Stimulated activated CD8-positive, alpha-beta memory T cell treated with anti-CD3 and anti-CD28 coated beads, Interleukin-2, amount 100 ng/mL, for 48 hours (primary cell): ENCODE measurements around the gene RAB11FIP5.
"Not testable (repeated sequence)": the region's sequence is repeated elsewhere in the genome, so short reads cannot be mapped to it uniquely, and the experiment has no call there.

Source experiments
- DNase-seq, 2 donors: peaks; one replicate each; pipeline ENCODE4 v3.0.0-alpha.2; 2020; ENCODE audit warnings: low read depth in 2 of 2

The RAB11FIP5 gene

GRCh38 chr2:73070643-73071359 is 41.9 kb downstream of the RAB11FIP5 start:
- DNase-seq, result peak; percentile 41 to 49

- no peak for DNase-seq
Observed at GRCh38 chr2:73069855-73070642, 42.7 kb downstream of the RAB11FIP5 start.

GRCh38 chr2:73069041-73069854 is 43.5 kb downstream of the RAB11FIP5 start:
- DNase-seq, result no peak

GRCh38 chr2:73068147-73068546 is 44.6 kb downstream of the RAB11FIP5 start:
- DNase-seq, result no peak

GRCh38 chr2:73067043-73067442 is 45.7 kb downstream of the RAB11FIP5 start:
- DNase-seq, result no peak

GRCh38 chr2:73065070-73065469 is 47.7 kb downstream of the RAB11FIP5 start:
- DNase-seq, result not testable (repeated sequence)

- no peak for DNase-seq
Observed at GRCh38 chr2:73063909-73064875, 48.6 kb downstream of the RAB11FIP5 start.

GRCh38 chr2:73063472-73063871 is 49.3 kb downstream of the RAB11FIP5 start:
- DNase-seq, result no peak

GRCh38 chr2:73059106-73059505 is 53.6 kb downstream of the RAB11FIP5 start:
- no peak for DNase-seq

GRCh38 chr2:73054980-73055379 is 57.8 kb downstream of the RAB11FIP5 start:
- DNase-seq, result no peak

GRCh38 chr2:73053316-73054114 is 59.2 kb downstream of the RAB11FIP5 start:
- no peak for DNase-seq

- no peak for DNase-seq
Observed at GRCh38 chr2:73050121-73050545, 62.6 kb downstream of the RAB11FIP5 start.

- no peak for DNase-seq
Observed at GRCh38 chr2:73043929-73044832, 68.6 kb downstream of the RAB11FIP5 start.

GRCh38 chr2:73043276-73043675 is 69.5 kb downstream of the RAB11FIP5 start:
- DNase-seq, result no peak

- DNase-seq, result no peak
Observed at GRCh38 chr2:73037947-73038585, 74.7 kb downstream of the RAB11FIP5 start.

- DNase-seq, result no peak
Observed at GRCh38 chr2:73036766-73037165, 76.0 kb downstream of the RAB11FIP5 start.

- DNase-seq, result no peak
Observed at GRCh38 chr2:73035899-73036711, 76.6 kb downstream of the RAB11FIP5 start.
